Measurements from ENCODE around the gene PURA. TPM values are rescaled to one million over a fixed set of nuclear protein-coding genes. Genes with fewer than 3 reads are reported as not detected.

The PURA gene
- total and polyA plus RNA-seq, 2 donors (not counting 3 experiments of a cell fraction or from before 2014, with no cell fraction given) = 1.3 to 8.2 TPM

- H3K27ac ChIP-seq (ENCODE audit: insufficient read depth, low read depth, low read length) = no peak overlapping the region
- BruUV-seq (replicated peaks) = no TSS peak
- H3K9me1 ChIP-seq (replicated peaks; ENCODE audit: control insufficient read depth, extremely low read depth, insufficient read depth, low read length) = no peaks in the 10 kb centered on the region
- ChIA-PET POLR2A (no interaction called here), CTCF (interaction anchor here (1.4 kb wide), 1 partner anchor 51 kb away, joined by 5 read pairs; no protein-coding TSS in a partner anchor)
- no peaks in the 10 kb centered on the region for H4K20me1 ChIP-seq (replicated peaks; ENCODE audit: control insufficient read depth, extremely low read depth, insufficient read depth, low read length)
- dilution Hi-C loops (cut with MboI; ENCODE audit: extremely low pct_ligation_motif_present, low sequenced_read_pairs) = no loop called here
- no peak overlapping the region for H3K4me2 ChIP-seq (ENCODE audit: insufficient read depth, low read length)
- H3K4me3 ChIP-seq (replicated peaks in 1 of 3; ENCODE audit: insufficient read depth in 1 of 3, low read depth in 1 of 3, low read length in 3 of 3) = no peak overlapping the region
- no peaks in the 10 kb centered on the region for H3K9me3 ChIP-seq (replicated peaks; ENCODE audit: control insufficient read depth, insufficient read depth, low read length)
- intact Hi-C loops (cut with micrococcal nuclease) = no loop called here
- H3K79me2 ChIP-seq (ENCODE audit: control insufficient read depth, insufficient read depth, low read length) = no peaks in the 10 kb centered on the region
- DNase-seq (ENCODE audit: low read depth, low spot score) (no peak), FAIRE-seq (no peak)
- no peak overlapping the region for H3K9ac ChIP-seq (replicated peaks; ENCODE audit: extremely low read depth, insufficient read depth, low read length)
- H2AFZ ChIP-seq (ENCODE audit: low read depth, low read length) = no peak overlapping the region
- H3K36me3 ChIP-seq (ENCODE audit: control insufficient read depth in 2 of 2, extremely low read depth in 1 of 2, insufficient read depth in 2 of 2, low read length in 2 of 2) = no peaks in the 10 kb centered on the region
- TF ChIP-seq, protein P1, sequence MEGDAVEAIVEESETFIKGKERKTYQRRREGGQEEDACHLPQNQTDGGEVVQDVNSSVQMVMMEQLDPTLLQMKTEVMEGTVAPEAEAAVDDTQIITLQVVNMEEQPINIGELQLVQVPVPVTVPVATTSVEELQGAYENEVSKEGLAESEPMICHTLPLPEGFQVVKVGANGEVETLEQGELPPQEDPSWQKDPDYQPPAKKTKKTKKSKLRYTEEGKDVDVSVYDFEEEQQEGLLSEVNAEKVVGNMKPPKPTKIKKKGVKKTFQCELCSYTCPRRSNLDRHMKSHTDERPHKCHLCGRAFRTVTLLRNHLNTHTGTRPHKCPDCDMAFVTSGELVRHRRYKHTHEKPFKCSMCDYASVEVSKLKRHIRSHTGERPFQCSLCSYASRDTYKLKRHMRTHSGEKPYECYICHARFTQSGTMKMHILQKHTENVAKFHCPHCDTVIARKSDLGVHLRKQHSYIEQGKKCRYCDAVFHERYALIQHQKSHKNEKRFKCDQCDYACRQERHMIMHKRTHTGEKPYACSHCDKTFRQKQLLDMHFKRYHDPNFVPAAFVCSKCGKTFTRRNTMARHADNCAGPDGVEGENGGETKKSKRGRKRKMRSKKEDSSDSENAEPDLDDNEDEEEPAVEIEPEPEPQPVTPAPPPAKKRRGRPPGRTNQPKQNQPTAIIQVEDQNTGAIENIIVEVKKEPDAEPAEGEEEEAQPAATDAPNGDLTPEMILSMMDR (IDR thresholded peaks at IDR 0.05; ENCODE audit: extremely low read depth in 1 of 2, insufficient read depth in 1 of 2, low read depth in 1 of 2, low read length in 2 of 2) = no peak
- no peak for TF ChIP-seq POLR2AphosphoS5 (IDR thresholded peaks at IDR 0.05; ENCODE audit: insufficient read depth, low read depth, low read length)
- TF ChIP-seq GATA2 (IDR thresholded peaks at IDR 0.05; ENCODE audit: insufficient read depth, insufficient read length, low read depth, low read length) = no peak
- TF ChIP-seq FOS (IDR thresholded peaks at IDR 0.05; ENCODE audit: borderline replicate concordance, insufficient read depth, low read length) = no peak
- TF ChIP-seq JUN (IDR thresholded peaks at IDR 0.05; ENCODE audit: borderline replicate concordance, insufficient read depth, insufficient read length, low read depth) = no peak
- no peak for TF ChIP-seq MYC (IDR thresholded peaks at IDR 0.05; ENCODE audit: low read depth, low read length)
- TF ChIP-seq POLR2A (IDR thresholded peaks at IDR 0.05; ENCODE audit: low read depth, low read length) = no peak
- TF ChIP-seq EZH2 (IDR thresholded peaks at IDR 0.05; ENCODE audit: borderline replicate concordance, low read depth, low read length, severe bottlenecking) = no peak
- no peak for TF ChIP-seq MAX (IDR thresholded peaks at IDR 0.05; ENCODE audit: insufficient read depth, insufficient read length)
- H3K27me3 ChIP-seq (ENCODE audit: control insufficient read depth in 2 of 2, insufficient read depth in 2 of 2, low read length in 2 of 2) = peaks cover 9 to 33% of the 10 kb centered on the region in 2 experiments
- H3K4me1 ChIP-seq (ENCODE audit: control insufficient read depth, extremely low read depth, insufficient read depth, low read length) = no peaks in the 10 kb centered on the region
These were observed 20.7 kb upstream of the PURA start for GRCh38 chr5:140093179-140093578.
